HepG2 (cell line): ENCODE results near the gene SRPK3. TPM values are rescaled to one million over a fixed set of nuclear protein-coding genes. Genes with fewer than 3 reads are reported as not detected.

Source experiments
- ELF4 ChIP-seq: sonication (generic); formaldehyde crosslinking; IDR thresholded peaks from 2 replicates; pipeline ENCODE4 v1.5.0; 2020; ENCODE audit warnings: missing genetic modification reagents, mild to moderate bottlenecking, moderate library complexity, borderline replicate concordance
- HDAC2 ChIP-seq: sonication (generic); formaldehyde crosslinking; IDR thresholded peaks from 2 replicates; pipeline ENCODE4 v1.4.0; 2020; ENCODE audit warnings: missing genetic modification reagents
- HOMEZ ChIP-seq: IDR thresholded peaks from 2 replicates; pipeline ENCODE4 v1.6.1; 2016; ENCODE audit warnings: low read depth
- JUND ChIP-seq: sonication (generic); formaldehyde crosslinking; IDR thresholded peaks from 2 replicates; pipeline ENCODE4 v1.8.0; 2022; ENCODE audit warnings: mild to moderate bottlenecking, missing genetic modification reagents
- MBNL3 ChIP-seq: fragments of 250-450 bp; sonication (Bioruptor Pico); conservative IDR thresholded peaks from 2 replicates; pipeline ENCODE4 v1.8.0; 2022; ENCODE audit warnings: mild to moderate bottlenecking, inconsistent platforms
- MIER2 ChIP-seq: IDR thresholded peaks from 2 replicates; pipeline ENCODE4 v1.6.1; 2016; ENCODE audit warnings: missing biosample characterization, missing genetic modification reagents
- PCBP1 ChIP-seq: fragments of 200-400 bp; formaldehyde crosslinking; IDR thresholded peaks from 2 replicates; pipeline ENCODE4 v1.6.1; 2017; ENCODE audit warnings: mild to moderate bottlenecking, low read depth, low read length, borderline replicate concordance
- POLR2G ChIP-seq: fragments of 200-400 bp; formaldehyde crosslinking; IDR thresholded peaks from 2 replicates; pipeline ENCODE4 v1.6.1; 2018; ENCODE audit warnings: mild to moderate bottlenecking, low read depth, low read length, moderate library complexity
- SNRNP70 ChIP-seq: fragments of 200-400 bp; formaldehyde crosslinking; IDR thresholded peaks from 2 replicates; pipeline ENCODE4 v1.6.1; 2017; ENCODE audit warnings: mild to moderate bottlenecking, low read depth, low read length, moderate library complexity
- WIZ ChIP-seq: sonication (generic); formaldehyde crosslinking; IDR thresholded peaks from 2 replicates; pipeline ENCODE4 v1.5.1; 2020; ENCODE audit warnings: mild to moderate bottlenecking, missing genetic modification reagents
- ZBTB14 ChIP-seq: sonication (generic); formaldehyde crosslinking; IDR thresholded peaks from 2 replicates; pipeline ENCODE4 v1.4.0; 2020; ENCODE audit warnings: missing genetic modification reagents
- ZNF281 ChIP-seq: sonication (generic); formaldehyde crosslinking; IDR thresholded peaks from 2 replicates; pipeline ENCODE4 v1.4.0; 2020; ENCODE audit warnings: missing genetic modification reagents, borderline replicate concordance
- ZNF550 ChIP-seq: sonication (generic); formaldehyde crosslinking; IDR thresholded peaks from 2 replicates; pipeline ENCODE4 v1.4.0; 2020; ENCODE audit warnings: mild to moderate bottlenecking, missing genetic modification reagents, borderline replicate concordance
- ZNF746 ChIP-seq: sonication (generic); formaldehyde crosslinking; IDR thresholded peaks from 2 replicates; pipeline ENCODE4 v1.8.0; 2022; ENCODE audit warnings: mild to moderate bottlenecking, missing genetic modification reagents
- polyA plus RNA-seq, 8 experiments: library from polyadenylated mRNA; depleted of rRNA in 3 of 8; stranded (reverse) in 7 of 8; unstranded in 1 of 8; fragments of >200 nt; fragmentation: Illumina TruSeq in 4 of 8; extraction: Trizol in 4 of 8; gene quantifications; 2 replicates each; pipeline versions ENCODE4 v1.2.1 to v1.2.3, GENCODE V29; 2011 to 2016; ENCODE audit warnings: low read depth in 4 of 8, missing spikeins in 1 of 8, mixed read lengths in 1 of 8; ENCODE audit not compliant: insufficient read depth in 1 of 8
- total RNA-seq, 5 experiments: library from RNA; depleted of rRNA; stranded (reverse); fragments of >200 nt; fragmentation: Illumina TruSeq; extraction: Trizol; gene quantifications; 2 replicates each; pipeline ENCODE4 v1.2.3, GENCODE V29; 2016; ENCODE audit warnings: low read depth in 1 of 5

SRPK3 gene
- total and polyA plus RNA-seq, 2 of the 13 experiments (the other 11 are each of a cell fraction or from before 2014, with no cell fraction given): 0.22 to 0.30 TPM

- TF ChIP-seq ZNF281 (CRISPR knock-in tag) (peak; percentile 53; the same call in 1 of the 2 replicates), ZBTB14 (CRISPR knock-in tag) (no peak), HDAC2 (CRISPR knock-in tag) (no peak), HOMEZ (no peak), ELF4 (no peak), MIER2 (CRISPR knock-in tag) (no peak), SNRNP70 (no peak), ZNF746 (0 out of 2 replicates have a peak, but pooled peaks have one; percentile 43), WIZ (CRISPR knock-in tag) (no peak), JUND (CRISPR knock-in tag) (no peak), PCBP1 (0 out of 2 replicates have a peak, but pooled peaks have one; percentile 2), POLR2G (peak; percentile 50), ZNF550 (no peak), MBNL3 (no peak)
Observed at GRCh38 chrX:153766098-153766817, 14.6 kb upstream of the SRPK3 start (continued).
